ENCODE results near the gene MAX. TPM values are rescaled to one million over a fixed set of nuclear protein-coding genes. Genes with fewer than 3 reads are reported as not detected.
A peak's percentile ranks its signal among the peaks of the same experiment; 100 is the strongest.

Gene MAX, protein sequence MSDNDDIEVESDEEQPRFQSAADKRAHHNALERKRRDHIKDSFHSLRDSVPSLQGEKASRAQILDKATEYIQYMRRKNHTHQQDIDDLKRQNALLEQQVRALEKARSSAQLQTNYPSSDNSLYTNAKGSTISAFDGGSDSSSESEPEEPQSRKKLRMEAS
- 32.6 and 36.2 TPM in 2 replicates for total RNA-seq
- 39.0 and 43.0 TPM in 2 replicates for polyA plus RNA-seq

- DNase-seq (ENCODE audit: low read depth in 1 of 2, low spot score in 1 of 2), result peak; percentile 98 to 99
- TF ChIP-seq CTCF (IDR thresholded peaks at IDR 0.05; ENCODE audit: low read depth, low read length), result no peak
- Histone ChIP-seq H3K27ac (peak within 1 kb of the TSS; percentile 68), H3K36me3 (no peaks in the 10 kb centered on the region), H3K9me3 (ENCODE audit: low read depth) (no peaks in the 10 kb centered on the region), H3K4me1 (ENCODE audit: low read depth) (peaks cover 8% of the 10 kb centered on the region), H3K27me3 (no peaks in the 10 kb centered on the region), H3K4me3 (peak within 1 kb of the TSS; percentile 96)
Measured at GRCh38 chr14:65102441-65103149, at the start of gene MAX. Gene MAX, minus strand, starts transcription at chr14:65102517. Its CDS starts 178 bp downstream, at chr14:65102339.

- Histone ChIP-seq H3K9me3 (ENCODE audit: low read depth) (no peaks in the 10 kb centered on the region), H3K36me3 (no peaks in the 10 kb centered on the region), H3K4me3 (no peak overlapping the region), H3K4me1 (ENCODE audit: low read depth) (no peaks in the 10 kb centered on the region), H3K27ac (no peak overlapping the region), H3K27me3 (no peaks in the 10 kb centered on the region)
- DNase-seq (ENCODE audit: low read depth in 1 of 2, low spot score in 1 of 2), result no peak
- no peak for TF ChIP-seq CTCF (IDR thresholded peaks at IDR 0.05; ENCODE audit: low read depth, low read length)
Measured at GRCh38 chr14:65151609-65151956, 49.3 kb upstream of the MAX start.

GRCh38 chr14:65150898-65151608 is 48.7 kb upstream of the MAX start:
- H3K9me3 ChIP-seq (ENCODE audit: low read depth), result no peaks in the 10 kb centered on the region
- peak in 1 of 2 donors; percentile 44 for DNase-seq (ENCODE audit: low read depth in 1 of 2, low spot score in 1 of 2)
- no peaks in the 10 kb centered on the region for H3K27me3 ChIP-seq
- no peak overlapping the region for H3K27ac ChIP-seq
- no peaks in the 10 kb centered on the region for H3K36me3 ChIP-seq
- H3K4me1 ChIP-seq (ENCODE audit: low read depth), result no peaks in the 10 kb centered on the region
- no peak for TF ChIP-seq CTCF (IDR thresholded peaks at IDR 0.05; ENCODE audit: low read depth, low read length)
- H3K4me3 ChIP-seq, result no peak overlapping the region

GRCh38 chr14:65149116-65149515 is 46.8 kb upstream of the MAX start:
- Histone ChIP-seq H3K4me3 (no peak overlapping the region), H3K9me3 (ENCODE audit: low read depth) (no peaks in the 10 kb centered on the region), H3K36me3 (no peaks in the 10 kb centered on the region), H3K27me3 (no peaks in the 10 kb centered on the region), H3K27ac (no peak overlapping the region), H3K4me1 (ENCODE audit: low read depth) (no peaks in the 10 kb centered on the region)
- TF ChIP-seq CTCF (IDR thresholded peaks at IDR 0.05; ENCODE audit: low read depth, low read length), result no peak
- no peak for DNase-seq (ENCODE audit: low read depth in 1 of 2, low spot score in 1 of 2)

- Histone ChIP-seq H3K4me3 (no peak overlapping the region), H3K36me3 (no peaks in the 10 kb centered on the region), H3K27me3 (no peaks in the 10 kb centered on the region), H3K27ac (no peak overlapping the region), H3K4me1 (ENCODE audit: low read depth) (no peaks in the 10 kb centered on the region), H3K9me3 (ENCODE audit: low read depth) (no peaks in the 10 kb centered on the region)
- no peak for DNase-seq (ENCODE audit: low read depth in 1 of 2, low spot score in 1 of 2)
- no peak for TF ChIP-seq CTCF (IDR thresholded peaks at IDR 0.05; ENCODE audit: low read depth, low read length)
Measured at GRCh38 chr14:65144170-65144569, 41.9 kb upstream of the MAX start.
